Measurements from ENCODE around the gene CGB2. TPM values are rescaled to one million over a fixed set of nuclear protein-coding genes. Genes with fewer than 3 reads are reported as not detected.

Gene CGB2
- total and polyA plus RNA-seq, 2 of the 13 experiments (the other 11 are each of a cell fraction or from before 2014, with no cell fraction given) = not detected

DNA sequence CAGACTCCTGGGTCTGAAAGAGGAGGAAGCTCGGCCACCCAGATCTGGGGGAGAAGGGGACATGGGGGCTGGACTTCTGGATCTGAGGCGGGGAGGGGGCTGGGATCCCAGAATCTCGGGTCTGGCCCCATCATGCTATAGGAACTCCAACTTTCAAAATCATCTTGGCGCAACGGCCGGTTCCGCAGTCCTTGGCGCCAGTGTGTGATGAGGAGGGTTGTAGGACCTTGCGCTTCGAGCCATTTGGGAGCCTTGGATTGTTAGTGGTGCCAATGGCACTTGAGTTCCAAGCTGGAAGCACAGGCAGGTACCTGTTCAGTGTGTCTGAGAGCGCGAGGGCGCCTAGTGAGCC is 37.7 kb upstream of the CGB2 start (continued):
- TF ChIP-seq, protein P1, sequence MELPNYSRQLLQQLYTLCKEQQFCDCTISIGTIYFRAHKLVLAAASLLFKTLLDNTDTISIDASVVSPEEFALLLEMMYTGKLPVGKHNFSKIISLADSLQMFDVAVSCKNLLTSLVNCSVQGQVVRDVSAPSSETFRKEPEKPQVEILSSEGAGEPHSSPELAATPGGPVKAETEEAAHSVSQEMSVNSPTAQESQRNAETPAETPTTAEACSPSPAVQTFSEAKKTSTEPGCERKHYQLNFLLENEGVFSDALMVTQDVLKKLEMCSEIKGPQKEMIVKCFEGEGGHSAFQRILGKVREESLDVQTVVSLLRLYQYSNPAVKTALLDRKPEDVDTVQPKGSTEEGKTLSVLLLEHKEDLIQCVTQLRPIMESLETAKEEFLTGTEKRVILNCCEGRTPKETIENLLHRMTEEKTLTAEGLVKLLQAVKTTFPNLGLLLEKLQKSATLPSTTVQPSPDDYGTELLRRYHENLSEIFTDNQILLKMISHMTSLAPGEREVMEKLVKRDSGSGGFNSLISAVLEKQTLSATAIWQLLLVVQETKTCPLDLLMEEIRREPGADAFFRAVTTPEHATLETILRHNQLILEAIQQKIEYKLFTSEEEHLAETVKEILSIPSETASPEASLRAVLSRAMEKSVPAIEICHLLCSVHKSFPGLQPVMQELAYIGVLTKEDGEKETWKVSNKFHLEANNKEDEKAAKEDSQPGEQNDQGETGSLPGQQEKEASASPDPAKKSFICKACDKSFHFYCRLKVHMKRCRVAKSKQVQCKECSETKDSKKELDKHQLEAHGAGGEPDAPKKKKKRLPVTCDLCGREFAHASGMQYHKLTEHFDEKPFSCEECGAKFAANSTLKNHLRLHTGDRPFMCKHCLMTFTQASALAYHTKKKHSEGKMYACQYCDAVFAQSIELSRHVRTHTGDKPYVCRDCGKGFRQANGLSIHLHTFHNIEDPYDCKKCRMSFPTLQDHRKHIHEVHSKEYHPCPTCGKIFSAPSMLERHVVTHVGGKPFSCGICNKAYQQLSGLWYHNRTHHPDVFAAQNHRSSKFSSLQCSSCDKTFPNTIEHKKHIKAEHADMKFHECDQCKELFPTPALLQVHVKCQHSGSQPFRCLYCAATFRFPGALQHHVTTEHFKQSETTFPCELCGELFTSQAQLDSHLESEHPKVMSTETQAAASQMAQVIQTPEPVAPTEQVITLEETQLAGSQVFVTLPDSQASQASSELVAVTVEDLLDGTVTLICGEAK (IDR thresholded peaks at IDR 0.05) = no peak
- TF ChIP-seq, protein P1 (CRISPR knock-in tag; IDR thresholded peaks at IDR 0.05) = no peak
- TF ChIP-seq ZNF33B (CRISPR knock-in tag; IDR thresholded peaks at IDR 0.05) = 0 out of 2 replicates have a peak, but pooled peaks have one; percentile 49
- no peak for TF ChIP-seq CENPBD1 (CRISPR knock-in tag; IDR thresholded peaks at IDR 0.05; ENCODE audit: borderline replicate concordance, low read depth)
- no peak; the same call in 1 of the 2 replicates for TF ChIP-seq ZNF563 (CRISPR knock-in tag; IDR thresholded peaks at IDR 0.05)
- no peak for TF ChIP-seq LCORL (IDR thresholded peaks at IDR 0.05)
- no peak for TF ChIP-seq LCORL (CRISPR knock-in tag; IDR thresholded peaks at IDR 0.05)
- TF ChIP-seq ZNF225 (CRISPR knock-in tag; IDR thresholded peaks at IDR 0.05) = no peak
- 0 out of 2 replicates have a peak, but pooled peaks have one; percentile 5 for TF ChIP-seq SPEN (CRISPR knock-in tag; IDR thresholded peaks at IDR 0.05; ENCODE audit: low read depth)
- 0 out of 2 replicates have a peak, but pooled peaks have one; percentile 13 for TF ChIP-seq SMAD3 (CRISPR knock-in tag; IDR thresholded peaks at IDR 0.05)
- no peak for TF ChIP-seq ZSCAN22 (CRISPR knock-in tag; IDR thresholded peaks at IDR 0.05)
- no peak for TF ChIP-seq TEAD3 (CRISPR knock-in tag; optimal IDR thresholded peaks at IDR 0.05; ENCODE audit: borderline replicate concordance)
- no peak for TF ChIP-seq SIX4 (CRISPR knock-in tag; IDR thresholded peaks at IDR 0.05)
- TF ChIP-seq ZNF567 (CRISPR knock-in tag; IDR thresholded peaks at IDR 0.05; ENCODE audit: borderline replicate concordance) = no peak
- TF ChIP-seq KLF12 (CRISPR knock-in tag; IDR thresholded peaks at IDR 0.05; ENCODE audit: borderline replicate concordance) = no peak
- no peak for TF ChIP-seq NPAS2 (CRISPR knock-in tag; IDR thresholded peaks at IDR 0.05; ENCODE audit: borderline replicate concordance)
- no peak for TF ChIP-seq ZNF331 (CRISPR knock-in tag; IDR thresholded peaks at IDR 0.05)
- TF ChIP-seq, protein P2, sequence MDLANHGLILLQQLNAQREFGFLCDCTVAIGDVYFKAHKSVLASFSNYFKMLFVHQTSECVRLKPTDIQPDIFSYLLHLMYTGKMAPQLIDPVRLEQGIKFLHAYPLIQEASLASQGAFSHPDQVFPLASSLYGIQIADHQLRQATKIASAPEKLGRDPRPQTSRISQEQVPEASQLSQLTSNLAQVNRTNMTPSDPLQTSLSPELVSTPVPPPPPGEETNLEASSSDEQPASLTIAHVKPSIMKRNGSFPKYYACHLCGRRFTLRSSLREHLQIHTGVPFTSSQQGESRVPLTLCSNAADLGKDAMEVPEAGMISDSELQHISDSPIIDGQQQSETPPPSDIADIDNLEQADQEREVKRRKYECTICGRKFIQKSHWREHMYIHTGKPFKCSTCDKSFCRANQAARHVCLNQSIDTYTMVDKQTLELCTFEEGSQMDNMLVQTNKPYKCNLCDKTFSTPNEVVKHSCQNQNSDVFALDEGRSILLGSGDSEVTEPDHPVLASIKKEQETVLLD (CRISPR knock-in tag; IDR thresholded peaks at IDR 0.05; ENCODE audit: low read depth) = no peak
- no peak for TF ChIP-seq SETDB1 (CRISPR knock-in tag; IDR thresholded peaks at IDR 0.05; ENCODE audit: borderline replicate concordance)
- TF ChIP-seq MEIS2 (CRISPR knock-in tag; IDR thresholded peaks at IDR 0.05) = no peak
